Measurements from ENCODE around the gene C1QL4. TPM values are rescaled to one million over a fixed set of nuclear protein-coding genes. Genes with fewer than 3 reads are reported as not detected.

The C1QL4 gene
- total RNA-seq, 1 experiment from 2014 or later: 3.6 TPM

DNA sequence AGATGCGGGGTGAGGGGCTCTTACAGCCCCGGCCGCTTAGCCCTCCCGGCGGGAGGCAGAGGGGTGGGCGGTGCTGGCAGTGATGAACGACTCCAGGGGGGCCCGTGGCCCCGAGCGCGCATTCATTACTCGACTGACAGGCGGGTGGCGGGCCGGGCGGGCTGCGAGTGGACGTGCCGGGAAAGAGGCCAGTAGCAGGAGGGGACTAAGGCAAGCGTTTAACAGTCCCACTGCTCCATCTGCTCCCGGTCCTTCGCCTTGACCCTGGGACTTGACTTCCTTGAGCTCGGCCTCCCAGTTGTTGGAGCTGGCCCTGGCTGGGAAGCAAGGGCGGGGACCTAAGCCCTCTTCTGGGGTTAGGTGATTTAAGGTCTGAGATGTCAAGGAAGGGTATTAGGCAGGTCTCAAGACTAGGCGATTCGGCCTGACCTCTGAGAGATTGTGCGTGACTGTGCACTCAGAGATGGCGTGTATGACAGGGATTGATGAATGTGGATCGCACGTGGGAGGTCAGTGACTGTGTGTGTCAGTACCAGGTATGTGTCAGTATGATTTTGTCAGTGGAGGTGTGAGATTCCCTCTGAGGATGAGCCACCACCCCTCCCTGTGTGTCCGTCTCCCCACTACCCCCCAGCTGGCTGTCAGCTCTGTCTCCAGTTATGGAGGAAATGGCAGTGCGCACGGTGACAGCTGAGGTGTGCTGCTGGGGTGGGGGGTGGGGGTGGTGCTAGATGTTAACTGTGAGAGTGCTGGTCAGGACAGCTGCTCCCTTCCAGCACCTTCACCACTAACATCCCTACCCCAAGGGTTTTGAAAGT, 6.1 kb upstream of the C1QL4 start:
- DNase-seq: no peak
- no TSS peak for BruUV-seq (replicated peaks)
- peaks cover 6% of the 10 kb centered on the region for H3K4me1 Mint-ChIP-seq (ENCODE audit: low read depth, unreplicated experiment)

DNA sequence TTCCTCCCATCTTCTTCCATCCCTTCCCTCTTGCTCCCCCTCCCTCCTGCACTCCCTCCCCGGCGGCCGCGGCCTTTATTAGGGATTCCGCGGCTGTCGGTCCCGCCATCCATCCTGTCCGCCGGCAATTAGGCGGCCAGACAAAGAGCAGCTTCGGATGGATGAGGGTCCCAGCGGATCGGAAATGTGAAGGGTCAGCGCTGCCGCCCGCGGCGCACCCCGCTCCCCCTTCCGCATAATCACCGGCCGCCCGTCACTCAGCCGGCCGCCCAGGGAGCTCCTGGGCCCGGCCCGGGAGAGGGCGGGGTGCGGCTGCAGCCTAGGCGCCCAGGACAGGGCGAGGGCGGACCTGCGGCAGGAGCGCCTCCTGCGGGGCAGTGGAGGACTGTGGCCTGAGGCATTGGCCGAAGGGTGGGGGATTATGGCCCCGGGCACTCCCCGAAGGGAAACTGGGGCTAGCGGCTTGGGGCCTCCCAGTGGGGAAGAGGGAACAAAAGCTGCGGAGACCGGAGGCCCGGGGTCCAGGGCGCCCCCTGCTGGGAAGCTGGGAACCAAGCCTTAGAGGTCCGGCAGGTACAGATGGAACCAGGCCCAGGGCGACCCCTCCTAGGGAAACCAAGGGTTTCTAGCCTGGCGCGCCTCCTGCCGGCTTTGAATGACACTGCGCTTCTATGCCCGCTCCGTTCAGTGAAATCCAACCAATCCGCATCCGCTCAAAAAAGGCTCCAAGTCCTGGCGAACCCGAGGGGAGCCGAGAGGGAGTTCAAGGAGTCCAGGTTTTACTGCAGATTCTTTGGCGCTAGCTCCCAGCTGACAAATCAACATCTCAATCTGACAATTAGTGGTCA, 5.3 kb upstream of the C1QL4 start:
- Mint-ChIP-seq H3K36me3 (ENCODE audit: insufficient read depth, unreplicated experiment) (peaks cover 12% of the 10 kb centered on the region), H3K4me1 (ENCODE audit: low read depth, unreplicated experiment) (peaks cover 8% of the 10 kb centered on the region), H3K9me3 (ENCODE audit: unreplicated experiment) (no peaks in the 10 kb centered on the region), H3K4me3 (ENCODE audit: unreplicated experiment) (no peak overlapping the region), H3K27me3 (ENCODE audit: insufficient read depth, unreplicated experiment) (no peaks in the 10 kb centered on the region), H3K27ac (ENCODE audit: unreplicated experiment) (no peak overlapping the region)
- BruUV-seq (replicated peaks): no TSS peak
- Histone ChIP-seq H3K36me3 (ENCODE audit: control insufficient read depth, insufficient read depth, low read length) (no peaks in the 10 kb centered on the region), H3K9me3 (no peaks in the 10 kb centered on the region), H3K4me1 (peaks cover 4% of the 10 kb centered on the region), H3K27me3 (replicated peaks; ENCODE audit: control insufficient read depth, insufficient read depth, low read length) (no peaks in the 10 kb centered on the region), H3K4me3 (ENCODE audit: low read depth, low read length) (no peak overlapping the region)
- ChIA-PET POLR2A (interaction anchor here (1.0 kb wide), 1 partner anchor 10 kb away, joined by 3 read pairs; no protein-coding TSS in a partner anchor), CTCF (interaction anchor here (0.6 to 2.9 kb wide), 5 partner anchors 10 to 941 kb away, joined by 3 to 36 read pairs (median 10); partner anchors contain the start of gene TROAP)
- intact Hi-C loops (cut with micrococcal nuclease; ENCODE audit: unreplicated experiment): no loop called here
- peak; percentile 61 to 74 for DNase-seq
- TF ChIP-seq, protein P1, sequence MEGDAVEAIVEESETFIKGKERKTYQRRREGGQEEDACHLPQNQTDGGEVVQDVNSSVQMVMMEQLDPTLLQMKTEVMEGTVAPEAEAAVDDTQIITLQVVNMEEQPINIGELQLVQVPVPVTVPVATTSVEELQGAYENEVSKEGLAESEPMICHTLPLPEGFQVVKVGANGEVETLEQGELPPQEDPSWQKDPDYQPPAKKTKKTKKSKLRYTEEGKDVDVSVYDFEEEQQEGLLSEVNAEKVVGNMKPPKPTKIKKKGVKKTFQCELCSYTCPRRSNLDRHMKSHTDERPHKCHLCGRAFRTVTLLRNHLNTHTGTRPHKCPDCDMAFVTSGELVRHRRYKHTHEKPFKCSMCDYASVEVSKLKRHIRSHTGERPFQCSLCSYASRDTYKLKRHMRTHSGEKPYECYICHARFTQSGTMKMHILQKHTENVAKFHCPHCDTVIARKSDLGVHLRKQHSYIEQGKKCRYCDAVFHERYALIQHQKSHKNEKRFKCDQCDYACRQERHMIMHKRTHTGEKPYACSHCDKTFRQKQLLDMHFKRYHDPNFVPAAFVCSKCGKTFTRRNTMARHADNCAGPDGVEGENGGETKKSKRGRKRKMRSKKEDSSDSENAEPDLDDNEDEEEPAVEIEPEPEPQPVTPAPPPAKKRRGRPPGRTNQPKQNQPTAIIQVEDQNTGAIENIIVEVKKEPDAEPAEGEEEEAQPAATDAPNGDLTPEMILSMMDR (IDR thresholded peaks at IDR 0.05; ENCODE audit: insufficient read depth in 1 of 2, low read depth in 1 of 2, low read length in 1 of 2, severe bottlenecking in 1 of 2, unreplicated experiment in 1 of 2): peak; percentile 47 to 67

More for the DNA sequence above, 6.1 kb upstream of the C1QL4 start:
- Histone ChIP-seq H3K9me3 (no peaks in the 10 kb centered on the region), H3K4me1 (peaks cover 4% of the 10 kb centered on the region), H3K27me3 (replicated peaks; ENCODE audit: control insufficient read depth, insufficient read depth, low read length) (no peaks in the 10 kb centered on the region), H3K36me3 (ENCODE audit: control insufficient read depth, insufficient read depth, low read length) (no peaks in the 10 kb centered on the region), H3K4me3 (ENCODE audit: low read depth, low read length) (no peak overlapping the region)
- TF ChIP-seq, protein P1 (IDR thresholded peaks at IDR 0.05; ENCODE audit: insufficient read depth in 1 of 2, low read depth in 1 of 2, low read length in 1 of 2, severe bottlenecking in 1 of 2, unreplicated experiment in 1 of 2): no peak
- Mint-ChIP-seq H3K4me3 (ENCODE audit: unreplicated experiment) (peak overlapping the region; percentile 38), H3K27me3 (ENCODE audit: insufficient read depth, unreplicated experiment) (no peaks in the 10 kb centered on the region), H3K27ac (ENCODE audit: unreplicated experiment) (no peak overlapping the region), H3K9me3 (ENCODE audit: unreplicated experiment) (no peaks in the 10 kb centered on the region), H3K36me3 (ENCODE audit: insufficient read depth, unreplicated experiment) (peaks cover 18% of the 10 kb centered on the region)
- POLR2A ChIA-PET: no interaction called here
- intact Hi-C loops (cut with micrococcal nuclease; ENCODE audit: unreplicated experiment): no loop called here
- CTCF ChIA-PET: interaction anchor here (2.1 to 2.9 kb wide), 3 partner anchors 11 to 46 kb away, joined by 10 to 36 read pairs (median 16); partner anchors contain the start of gene TROAP

DNA sequence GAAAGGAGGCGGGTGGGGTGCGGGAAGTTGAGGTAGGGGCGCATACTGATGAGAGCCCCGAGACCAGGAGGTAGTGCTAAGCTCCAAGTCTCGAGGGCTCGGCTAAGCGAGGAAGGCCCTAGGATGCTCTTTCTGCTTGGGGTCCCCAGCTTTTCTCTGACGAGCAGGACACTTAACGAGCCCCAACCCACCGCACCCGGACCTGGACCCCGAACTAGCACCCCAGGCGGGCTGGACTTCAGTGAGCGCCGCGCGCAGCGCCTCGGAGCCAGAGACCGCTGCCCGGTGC, 4.7 kb upstream of the C1QL4 start:
- Histone ChIP-seq H3K4me3 (ENCODE audit: low read depth, low read length) (no peak overlapping the region), H3K9me3 (no peaks in the 10 kb centered on the region), H3K36me3 (ENCODE audit: control insufficient read depth, insufficient read depth, low read length) (no peaks in the 10 kb centered on the region), H3K4me1 (peaks cover 5% of the 10 kb centered on the region), H3K27me3 (replicated peaks; ENCODE audit: control insufficient read depth, insufficient read depth, low read length) (no peaks in the 10 kb centered on the region)
- no peak overlapping the region for H3K4me3 Mint-ChIP-seq (ENCODE audit: unreplicated experiment)
- no peaks in the 10 kb centered on the region for H3K9me3 Mint-ChIP-seq (ENCODE audit: unreplicated experiment)
- ChIA-PET POLR2A (interaction anchor here (1.0 to 1.2 kb wide), 2 partner anchors 10 to 19 kb away, joined by 3 to 4 read pairs; partner anchors contain the start of gene TROAP), CTCF (interaction anchor here (0.6 to 2.9 kb wide), 6 partner anchors 9 to 238 kb away, joined by 3 to 36 read pairs (median 8); partner anchors contain the start of gene TROAP)
- BruUV-seq (replicated peaks): no TSS peak
- TF ChIP-seq, protein P1 (IDR thresholded peaks at IDR 0.05; ENCODE audit: insufficient read depth in 1 of 2, low read depth in 1 of 2, low read length in 1 of 2, severe bottlenecking in 1 of 2, unreplicated experiment in 1 of 2): no peak
- peaks cover 11% of the 10 kb centered on the region for H3K4me1 Mint-ChIP-seq (ENCODE audit: low read depth, unreplicated experiment)
- H3K36me3 Mint-ChIP-seq (ENCODE audit: insufficient read depth, unreplicated experiment): peaks cover 6% of the 10 kb centered on the region
- H3K27me3 Mint-ChIP-seq (ENCODE audit: insufficient read depth, unreplicated experiment): no peaks in the 10 kb centered on the region
- peak in 1 of 2 experiments; percentile 32 for DNase-seq
- intact Hi-C loops (cut with micrococcal nuclease; ENCODE audit: unreplicated experiment): no loop called here
- H3K27ac Mint-ChIP-seq (ENCODE audit: unreplicated experiment): no peak overlapping the region
